PC-9 (cell line): Measurements from ENCODE around the gene PROK2. TPM values are rescaled to one million over a fixed set of nuclear protein-coding genes. Genes with fewer than 3 reads are reported as not detected.

ENCODE experiments used
- BruUV-seq: library from RNA; stranded (reverse); fragments of 400-500 nt; replicated peaks from 2 replicates; lab custom pipeline; 2021; lab: Mats Ljungman, UMichigan
- CTCF ChIA-PET: fragments of 300-600 bp; sonication (Branson Sonifier 250); formaldehyde crosslinking; loops from one replicate; lab custom pipeline; 2022; ENCODE audit warnings: antibody characterized with exemption; lab: Charles Lee
- POLR2A ChIA-PET: fragments of 300-600 bp; sonication (Branson Sonifier 250); formaldehyde crosslinking; loops from one replicate; lab custom pipeline; 2022; ENCODE audit warnings: antibody characterized with exemption; ENCODE audit not compliant: unreplicated experiment; lab: Charles Lee
- DNase-seq, 2 experiments: peaks; one replicate each; pipeline versions ENCODE4 v3.0.0 to v3.0.0-alpha.2; 2015 to 2022; ENCODE audit warnings: mixed read lengths in 1 of 2
- H2AFZ ChIP-seq: fragments of 200-600 bp; sonication (generic); 2 replicates; pipeline ENCODE4 v1.8.1; 2017; ENCODE audit warnings: antibody characterized with exemption
- H3F3A ChIP-seq: fragments of 200-600 bp; sonication (generic); 2 replicates; pipeline ENCODE4 v1.8.1; 2017; ENCODE audit warnings: antibody characterized with exemption, mild to moderate bottlenecking, low read depth; ENCODE audit not compliant: insufficient read depth
- H3K27ac ChIP-seq: fragments of 200-600 bp; sonication (generic); 2 replicates; pipeline ENCODE4 v1.6.1; 2016; ENCODE audit warnings: mixed run types
- H3K27me3 ChIP-seq: fragments of 200-600 bp; sonication (generic); 2 replicates; pipeline ENCODE4 v1.6.1; 2016; ENCODE audit warnings: low read depth, mixed run types; ENCODE audit not compliant: insufficient read depth
- H3K36me3 ChIP-seq: fragments of 200-600 bp; sonication (generic); 2 replicates; pipeline ENCODE4 v1.6.1; 2016; ENCODE audit warnings: low read depth, mixed run types
- H3K4me1 ChIP-seq: fragments of 200-600 bp; sonication (generic); replicated peaks from 2 replicates; pipeline ENCODE4 v1.6.1; 2016; ENCODE audit warnings: mixed run types; ENCODE audit not compliant: insufficient read depth
- H3K4me2 ChIP-seq: fragments of 200-600 bp; sonication (generic); 2 replicates; pipeline ENCODE4 v1.6.1; 2017; ENCODE audit warnings: mixed run types
- H3K4me3 ChIP-seq: fragments of 200-600 bp; sonication (generic); 2 replicates; pipeline ENCODE4 v1.6.1; 2016; ENCODE audit warnings: mixed run types
- H3K79me2 ChIP-seq: fragments of 200-600 bp; sonication (generic); 2 replicates; pipeline ENCODE4 v1.6.1; 2017; ENCODE audit warnings: low read depth, mixed run types
- H3K9me2 ChIP-seq: fragments of 200-600 bp; sonication (generic); 2 replicates; pipeline ENCODE4 v1.8.1; 2017; ENCODE audit warnings: mild to moderate bottlenecking; ENCODE audit not compliant: insufficient read depth
- H3K9me3 ChIP-seq: fragments of 200-600 bp; sonication (generic); 2 replicates; pipeline ENCODE4 v1.8.1; 2016; ENCODE audit warnings: low read depth; ENCODE audit not compliant: insufficient read depth
- H4K20me1 ChIP-seq: fragments of 200-600 bp; sonication (generic); 2 replicates; pipeline ENCODE4 v1.8.1; 2017; ENCODE audit not compliant: insufficient read depth
- CTCF ChIP-seq: fragments of 200-600 bp; sonication (generic); conservative IDR thresholded peaks from 2 replicates; pipeline ENCODE4 v1.6.1; 2017; ENCODE audit warnings: mixed run types, antibody characterized with exemption, mild to moderate bottlenecking, moderate library complexity
- EZH2 ChIP-seq: fragments of 200-600 bp; sonication (generic); IDR thresholded peaks from 2 replicates; pipeline ENCODE4 v1.8.0; 2017; ENCODE audit warnings: antibody characterized with exemption, low read depth
- intact Hi-C: fragments of 100-400 bp; cut with micrococcal nuclease; formaldehyde crosslinking; loops from one replicate; pipeline ENCODE4 v1.10.0; 2022; ENCODE audit not compliant: unreplicated experiment
- total RNA-seq: library from RNA; stranded (reverse); gene quantifications from 2 replicates; pipeline ENCODE4 v1.2.3, GENCODE V29; 2021

The PROK2 gene
- total RNA-seq, 1 experiment from 2014 or later = not detected

GRCh38 chr3:71810056-71810455, 25.1 kb upstream of the PROK2 start:
- H3K27me3 ChIP-seq = peaks cover 5% of the 10 kb centered on the region; the same call in 1 of the 2 replicates
- DNase-seq = no peak
- no peaks in the 10 kb centered on the region for H3K4me1 ChIP-seq
- no peak overlapping the region for H3K27ac ChIP-seq
- no peaks in the 10 kb centered on the region for H3K9me3 ChIP-seq
- H4K20me1 ChIP-seq = no peaks in the 10 kb centered on the region
- H3K79me2 ChIP-seq = no peaks in the 10 kb centered on the region
- CTCF ChIA-PET = no interaction called here
- no peaks in the 10 kb centered on the region for H3K9me2 ChIP-seq
- intact Hi-C loops = no loop called here
- no peak overlapping the region for H2AFZ ChIP-seq
- H3K4me3 ChIP-seq = no peak overlapping the region
- no peak overlapping the region for H3K4me2 ChIP-seq
- TF ChIP-seq CTCF (no peak), EZH2 (no peak)
- POLR2A ChIA-PET = no interaction called here
- no peaks in the 10 kb centered on the region for H3F3A ChIP-seq
- H3K36me3 ChIP-seq = no peaks in the 10 kb centered on the region
- BruUV-seq = no TSS peak

GRCh38 chr3:71809321-71810026, 24.5 kb upstream of the PROK2 start:
- Histone ChIP-seq H3K27me3 (peaks cover 2% of the 10 kb centered on the region; the same call in 1 of the 2 replicates), H3K79me2 (no peaks in the 10 kb centered on the region)

GRCh38 chr3:71806736-71807135, 21.8 kb upstream of the PROK2 start:
- no peak overlapping the region for H2AFZ ChIP-seq
- H3F3A ChIP-seq = no peaks in the 10 kb centered on the region
- no peaks in the 10 kb centered on the region for H3K4me1 ChIP-seq
- ChIA-PET POLR2A (no interaction called here), CTCF (no interaction called here)
- intact Hi-C loops = no loop called here
- H3K36me3 ChIP-seq = no peaks in the 10 kb centered on the region
- H3K27me3 ChIP-seq = no peaks in the 10 kb centered on the region
- H3K27ac ChIP-seq = no peak overlapping the region
- DNase-seq = no peak
- no TSS peak for BruUV-seq
- H3K4me2 ChIP-seq = no peak overlapping the region
- no peaks in the 10 kb centered on the region for H3K9me3 ChIP-seq
- no peaks in the 10 kb centered on the region for H4K20me1 ChIP-seq
- no peak for TF ChIP-seq CTCF
- TF ChIP-seq EZH2 = no peak
- H3K4me3 ChIP-seq = no peak overlapping the region
- no peaks in the 10 kb centered on the region for H3K9me2 ChIP-seq
- H3K79me2 ChIP-seq = no peaks in the 10 kb centered on the region

More at GRCh38 chr3:71809321-71810026, 24.5 kb upstream of the PROK2 start:
- Histone ChIP-seq H3K9me2 (no peaks in the 10 kb centered on the region), H3K4me1 (no peaks in the 10 kb centered on the region), H3K4me3 (no peak overlapping the region), H4K20me1 (no peaks in the 10 kb centered on the region), H3K27ac (no peak overlapping the region), H3K4me2 (no peak overlapping the region), H3F3A (no peaks in the 10 kb centered on the region), H3K9me3 (no peaks in the 10 kb centered on the region), H2AFZ (no peak overlapping the region), H3K36me3 (no peaks in the 10 kb centered on the region)
- ChIA-PET CTCF (no interaction called here), POLR2A (no interaction called here)
- no peak for TF ChIP-seq CTCF
- TF ChIP-seq EZH2 = no peak
- intact Hi-C loops = no loop called here
- no TSS peak for BruUV-seq
- no peak for DNase-seq
